K562 (cell line): ENCODE data around the gene CNOT4.

Source experiments
- GABPA ChIP-seq: fragments of 200-800 bp; sonication (Bioruptor generic); conservative IDR thresholded peaks from 2 replicates; pipeline ENCODE4 v1.6.1; 2016; ENCODE audit warnings: low read depth, missing genetic modification characterization, missing compliant biosample characterization
- GATA2 ChIP-seq: sonication (generic); formaldehyde crosslinking; IDR thresholded peaks from 2 replicates; pipeline ENCODE4 v1.4.0; 2020; ENCODE audit warnings: mild to moderate bottlenecking, missing genetic modification reagents
- JUN ChIP-seq, 2 experiments: sonication (generic) in 1 of 2; formaldehyde crosslinking in 1 of 2; IDR thresholded peaks; 2 replicates each; pipeline versions ENCODE4 v1.6.1 to v1.8.0; 2012 to 2022; ENCODE audit warnings: borderline replicate concordance in 2 of 2, mild to moderate bottlenecking in 2 of 2, improper control_type of control experiment in 1 of 2, low read depth in 1 of 2, low read length in 1 of 2, missing genetic modification reagents in 1 of 2
- POLR2A ChIP-seq: fragments of 450-650 bp; conservative IDR thresholded peaks from 2 replicates; pipeline ENCODE4 v1.6.1; 2016
- TF ChIP-seq, protein P1 (sequence below): sonication (generic); formaldehyde crosslinking; IDR thresholded peaks from 2 replicates; pipeline ENCODE4 v1.8.1; 2023; ENCODE audit warnings: mild to moderate bottlenecking, missing genetic modification reagents
- TF ChIP-seq, protein P2 (sequence below), 3 experiments: IDR thresholded peaks in 2 of 3; conservative IDR thresholded peaks in 1 of 3; 2 replicates each; pipeline ENCODE4 v1.5.1; 2011 to 2012; ENCODE audit warnings: low read length in 3 of 3, mild to moderate bottlenecking in 3 of 3, control low read depth in 2 of 3, improper control_type of control experiment in 1 of 3, inconsistent platforms in 1 of 3, low read depth in 1 of 3, mixed read lengths in 1 of 3, moderate library complexity in 1 of 3; ENCODE audit not compliant: insufficient read depth in 2 of 3
- TF ChIP-seq, protein P3 (sequence below): fragments of 250-450 bp; sonication (Bioruptor Pico); IDR thresholded peaks from 2 replicates; pipeline ENCODE4 v1.8.0; 2022; ENCODE audit warnings: moderate library complexity, mild to moderate bottlenecking, inconsistent platforms

DNA sequence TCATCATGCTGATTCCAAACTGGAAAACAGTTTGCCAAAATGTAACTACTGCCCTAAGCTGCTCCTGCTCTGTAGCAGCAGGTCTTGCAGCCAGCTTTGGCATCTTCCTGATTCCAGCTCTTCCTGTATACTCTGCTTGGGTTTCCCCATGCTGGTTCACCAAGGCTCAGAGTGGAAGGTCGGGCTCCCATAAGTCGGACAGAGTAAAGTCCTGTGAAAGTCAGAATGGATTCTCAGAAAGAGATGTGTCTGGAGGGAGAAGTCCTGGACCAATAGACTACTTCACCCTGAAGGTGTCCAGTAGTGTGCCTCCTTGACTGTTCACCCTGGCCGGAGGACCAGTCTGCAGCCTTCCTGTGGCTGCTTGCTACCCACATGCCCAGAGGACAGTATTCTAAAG is 182.4 kb downstream of the CNOT4 start:
- no peak for TF ChIP-seq POLR2A
- TF ChIP-seq, protein P1, sequence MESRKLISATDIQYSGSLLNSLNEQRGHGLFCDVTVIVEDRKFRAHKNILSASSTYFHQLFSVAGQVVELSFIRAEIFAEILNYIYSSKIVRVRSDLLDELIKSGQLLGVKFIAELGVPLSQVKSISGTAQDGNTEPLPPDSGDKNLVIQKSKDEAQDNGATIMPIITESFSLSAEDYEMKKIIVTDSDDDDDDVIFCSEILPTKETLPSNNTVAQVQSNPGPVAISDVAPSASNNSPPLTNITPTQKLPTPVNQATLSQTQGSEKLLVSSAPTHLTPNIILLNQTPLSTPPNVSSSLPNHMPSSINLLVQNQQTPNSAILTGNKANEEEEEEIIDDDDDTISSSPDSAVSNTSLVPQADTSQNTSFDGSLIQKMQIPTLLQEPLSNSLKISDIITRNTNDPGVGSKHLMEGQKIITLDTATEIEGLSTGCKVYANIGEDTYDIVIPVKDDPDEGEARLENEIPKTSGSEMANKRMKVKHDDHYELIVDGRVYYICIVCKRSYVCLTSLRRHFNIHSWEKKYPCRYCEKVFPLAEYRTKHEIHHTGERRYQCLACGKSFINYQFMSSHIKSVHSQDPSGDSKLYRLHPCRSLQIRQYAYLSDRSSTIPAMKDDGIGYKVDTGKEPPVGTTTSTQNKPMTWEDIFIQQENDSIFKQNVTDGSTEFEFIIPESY (CRISPR knock-in tag): no peak
- TF ChIP-seq GABPA (tag): no peak
- TF ChIP-seq, protein P2, sequence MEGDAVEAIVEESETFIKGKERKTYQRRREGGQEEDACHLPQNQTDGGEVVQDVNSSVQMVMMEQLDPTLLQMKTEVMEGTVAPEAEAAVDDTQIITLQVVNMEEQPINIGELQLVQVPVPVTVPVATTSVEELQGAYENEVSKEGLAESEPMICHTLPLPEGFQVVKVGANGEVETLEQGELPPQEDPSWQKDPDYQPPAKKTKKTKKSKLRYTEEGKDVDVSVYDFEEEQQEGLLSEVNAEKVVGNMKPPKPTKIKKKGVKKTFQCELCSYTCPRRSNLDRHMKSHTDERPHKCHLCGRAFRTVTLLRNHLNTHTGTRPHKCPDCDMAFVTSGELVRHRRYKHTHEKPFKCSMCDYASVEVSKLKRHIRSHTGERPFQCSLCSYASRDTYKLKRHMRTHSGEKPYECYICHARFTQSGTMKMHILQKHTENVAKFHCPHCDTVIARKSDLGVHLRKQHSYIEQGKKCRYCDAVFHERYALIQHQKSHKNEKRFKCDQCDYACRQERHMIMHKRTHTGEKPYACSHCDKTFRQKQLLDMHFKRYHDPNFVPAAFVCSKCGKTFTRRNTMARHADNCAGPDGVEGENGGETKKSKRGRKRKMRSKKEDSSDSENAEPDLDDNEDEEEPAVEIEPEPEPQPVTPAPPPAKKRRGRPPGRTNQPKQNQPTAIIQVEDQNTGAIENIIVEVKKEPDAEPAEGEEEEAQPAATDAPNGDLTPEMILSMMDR (IDR thresholded peaks at IDR 0.05 in 2 of 3, conservative IDR thresholded peaks at IDR 0.05 in 1 of 3; ENCODE audit: insufficient read depth in 2 of 3, low read depth in 1 of 3, low read length in 3 of 3): no peak
- TF ChIP-seq, protein P3, sequence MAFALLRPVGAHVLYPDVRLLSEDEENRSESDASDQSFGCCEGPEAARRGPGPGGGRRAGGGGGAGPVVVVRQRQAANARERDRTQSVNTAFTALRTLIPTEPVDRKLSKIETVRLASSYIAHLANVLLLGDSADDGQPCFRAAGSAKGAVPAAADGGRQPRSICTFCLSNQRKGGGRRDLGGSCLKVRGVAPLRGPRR: no peak
- no peak for TF ChIP-seq JUN (IDR thresholded peaks at IDR 0.05; ENCODE audit: borderline replicate concordance, low read depth, low read length)
- no peak for TF ChIP-seq JUN (CRISPR knock-in tag; IDR thresholded peaks at IDR 0.05; ENCODE audit: borderline replicate concordance)
- no peak for TF ChIP-seq GATA2 (CRISPR knock-in tag)
